GM20431 (cell line): ENCODE measurements around the gene ATXN1.
"Not testable (repeated sequence)": the region's sequence is repeated elsewhere in the genome, so short reads cannot be mapped to it uniquely, and the experiment has no call there.

Experiments
- in situ Hi-C: fragments of 300-500 bp; cut with MseI, MboI; formaldehyde crosslinking; loops from one replicate; pipeline ENCODE4 v1.15.0; 2020; ENCODE audit warnings: low sequenced_read_pairs; ENCODE audit not compliant: unreplicated experiment

The ATXN1 gene

GRCh38 chr6:16392010-16392409, 369.2 kb downstream of the ATXN1 start:
- in situ Hi-C loops, result no loop called here

- in situ Hi-C loops, result no loop called here
These were observed 369.8 kb downstream of the ATXN1 start for GRCh38 chr6:16391451-16391912.

GRCh38 chr6:16390909-16391450, 370.3 kb downstream of the ATXN1 start:
- in situ Hi-C loops, result not testable (repeated sequence)

GRCh38 chr6:16389642-16390041, 371.6 kb downstream of the ATXN1 start:
- in situ Hi-C loops, result no loop called here

GRCh38 chr6:16388488-16388887, 372.8 kb downstream of the ATXN1 start:
- in situ Hi-C loops, result no loop called here

- in situ Hi-C loops, result no loop called here
These were observed 375.2 kb downstream of the ATXN1 start for GRCh38 chr6:16386057-16386456.

GRCh38 chr6:16383607-16384206, 377.6 kb downstream of the ATXN1 start:
- in situ Hi-C loops, result no loop called here

GRCh38 chr6:16381968-16382367, 379.3 kb downstream of the ATXN1 start:
- in situ Hi-C loops, result not testable (repeated sequence)

- in situ Hi-C loops, result no loop called here
These were observed 380.9 kb downstream of the ATXN1 start for GRCh38 chr6:16380220-16380809.

GRCh38 chr6:16378360-16378759, 382.9 kb downstream of the ATXN1 start:
- in situ Hi-C loops, result not testable (repeated sequence)

GRCh38 chr6:16377470-16377869, 383.8 kb downstream of the ATXN1 start:
- in situ Hi-C loops, result no loop called here

- in situ Hi-C loops, result no loop called here
These were observed 385.4 kb downstream of the ATXN1 start for GRCh38 chr6:16375843-16376242.

GRCh38 chr6:16375206-16375605, 386.1 kb downstream of the ATXN1 start:
- in situ Hi-C loops, result no loop called here

GRCh38 chr6:16374461-16375200, 386.6 kb downstream of the ATXN1 start:
- in situ Hi-C loops, result no loop called here

GRCh38 chr6:16374016-16374415, 387.2 kb downstream of the ATXN1 start:
- in situ Hi-C loops, result no loop called here

GRCh38 chr6:16372029-16372776, 389.1 kb downstream of the ATXN1 start:
- in situ Hi-C loops, result no loop called here

GRCh38 chr6:16371401-16371800, 389.9 kb downstream of the ATXN1 start:
- in situ Hi-C loops, result no loop called here

GRCh38 chr6:16370943-16371342, 390.3 kb downstream of the ATXN1 start:
- in situ Hi-C loops, result no loop called here

GRCh38 chr6:16369989-16370388, 391.3 kb downstream of the ATXN1 start:
- in situ Hi-C loops, result no loop called here

GRCh38 chr6:16369140-16369745, 392.0 kb downstream of the ATXN1 start:
- in situ Hi-C loops, result no loop called here
